Measurements from ENCODE around the gene KRI1. TPM values are rescaled to one million over a fixed set of nuclear protein-coding genes. Genes with fewer than 3 reads are reported as not detected.

KRI1 gene
- polyA plus RNA-seq, 3 donors: 3.9 to 21.0 (median 6.1) TPM

DNA sequence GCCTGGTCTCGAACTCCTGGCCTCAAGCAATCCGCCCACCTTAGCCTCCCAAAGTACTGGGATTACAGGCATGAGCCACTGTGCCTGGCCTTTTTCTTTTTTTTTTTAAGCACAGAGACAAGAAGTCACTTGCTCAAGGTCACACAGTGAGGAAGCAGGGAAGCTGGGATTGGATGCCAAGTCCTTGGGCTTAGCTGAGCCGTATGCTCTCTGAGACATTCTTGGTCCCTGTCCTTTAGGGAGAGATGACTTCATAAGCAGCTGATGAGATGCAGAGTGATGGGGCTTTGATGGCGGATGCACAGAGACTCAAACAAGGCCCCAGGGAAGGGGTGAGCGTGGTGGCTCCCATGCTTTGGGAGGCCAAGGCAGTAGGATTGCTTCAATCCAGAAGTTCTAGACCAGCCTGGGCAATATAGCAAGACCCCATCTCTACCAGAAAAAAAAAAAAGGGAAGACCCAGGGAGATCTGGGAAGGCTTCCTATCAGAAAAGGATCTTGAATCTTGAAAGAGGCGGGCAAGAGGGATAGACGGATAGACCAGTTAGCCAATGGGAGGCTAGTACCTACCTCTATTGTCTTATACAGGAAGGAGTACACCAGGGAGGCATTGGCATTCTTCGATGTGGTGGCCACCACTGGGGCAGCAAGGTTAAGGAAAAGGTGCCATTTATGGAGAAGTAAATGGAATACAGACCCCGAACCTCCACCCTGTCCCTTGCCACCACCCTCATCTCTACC lies 17.4 kb upstream of the KRI1 start:
- no peak overlapping the region for H3K9ac ChIP-seq (ENCODE audit: insufficient read depth, low read length, poor library complexity, severe bottlenecking)
- DNase-seq: no peak
- H3K27me3 ChIP-seq (ENCODE audit: control insufficient read depth in 2 of 2, insufficient read depth in 2 of 2, low read length in 2 of 2): peaks cover 2 to 13% of the 10 kb centered on the region in 2 donors
- no peak overlapping the region for H2AFZ ChIP-seq (ENCODE audit: insufficient read depth, low read depth, low read length, poor library complexity, severe bottlenecking)
- Mint-ChIP-seq H3K4me3 (no peak overlapping the region), H3K27me3 (ENCODE audit: low read depth in 3 of 3) (peaks cover 12 to 25% (median 18%) of the 10 kb centered on the region in 3 donors), H3K27ac (no peak overlapping the region), H3K9me3 (peaks cover 0 to 4% (median 3%) of the 10 kb centered on the region in 7 donors), H3K4me1 (peaks cover 16% of the 10 kb centered on the region), H3K36me3 (peaks cover 0 to 6% of the 10 kb centered on the region in 2 donors)
- H3K36me3 ChIP-seq (replicated peaks in 1 of 2; ENCODE audit: control insufficient read depth in 1 of 2, insufficient read depth in 2 of 2, low read length in 2 of 2): no peaks in the 10 kb centered on the region
- H3K79me2 ChIP-seq (ENCODE audit: insufficient read depth, low read length): no peaks in the 10 kb centered on the region
- H3K27ac ChIP-seq (ENCODE audit: low read depth in 1 of 2, low read length in 2 of 2): no peak overlapping the region
- intact Hi-C loops (cut with micrococcal nuclease): no loop called here
- no peaks in the 10 kb centered on the region for H3K9me3 ChIP-seq (replicated peaks in 1 of 2; ENCODE audit: control insufficient read depth in 1 of 2, insufficient read depth in 1 of 2, low read length in 2 of 2)
- TF ChIP-seq CTCF (IDR thresholded peaks at IDR 0.05): no peak
- 100% methylated on average over 2 of the region's 9 CpGs for WGBS (ENCODE audit: insufficient coverage)
- H3K4me3 ChIP-seq (replicated peaks in 1 of 3; ENCODE audit: low read depth in 2 of 3, low read length in 3 of 3): no peak overlapping the region
- H3K4me1 ChIP-seq (ENCODE audit: control insufficient read depth in 1 of 2, insufficient read depth in 2 of 2, low read length in 2 of 2): peaks cover 0 to 3% of the 10 kb centered on the region in 2 donors
- H3K4me2 ChIP-seq (replicated peaks; ENCODE audit: extremely low read depth, low read length, poor library complexity, severe bottlenecking): no peak overlapping the region
- no peaks in the 10 kb centered on the region for H4K20me1 ChIP-seq (ENCODE audit: insufficient read depth, low read length)

DNA sequence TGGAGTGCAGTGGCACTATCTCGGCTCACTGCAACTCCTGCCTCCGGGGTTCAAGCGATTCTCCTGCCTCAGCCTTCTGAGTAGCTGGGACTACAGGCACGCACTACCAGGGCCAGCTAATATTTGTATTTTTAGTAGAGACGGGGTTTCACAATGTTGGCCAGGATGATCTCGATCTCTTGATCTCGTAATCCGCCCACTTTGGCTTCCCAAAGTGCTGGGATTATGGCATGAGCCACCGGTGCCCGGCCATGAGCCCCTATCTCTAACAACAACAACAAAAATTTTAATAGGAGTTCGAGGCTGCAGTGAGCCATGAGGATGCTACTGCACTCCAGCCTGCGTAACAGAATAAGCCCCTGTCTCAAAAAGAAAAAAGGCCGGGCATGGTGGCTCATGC lies 16.3 kb upstream of the KRI1 start:
- no peaks in the 10 kb centered on the region for H3K36me3 ChIP-seq (replicated peaks in 1 of 2; ENCODE audit: control insufficient read depth in 1 of 2, insufficient read depth in 2 of 2, low read length in 2 of 2)
- Mint-ChIP-seq H3K27ac (no peak overlapping the region), H3K9me3 (no peaks in the 10 kb centered on the region)

More for the DNA sequence above, 16.3 kb upstream of the KRI1 start:
- TF ChIP-seq CTCF (IDR thresholded peaks at IDR 0.05): no peak
- H3K27me3 Mint-ChIP-seq (ENCODE audit: low read depth in 3 of 3): peaks cover 4 to 16% (median 11%) of the 10 kb centered on the region in 3 donors
- Histone ChIP-seq H3K4me2 (replicated peaks; ENCODE audit: extremely low read depth, low read length, poor library complexity, severe bottlenecking) (no peak overlapping the region), H3K27ac (ENCODE audit: low read depth in 1 of 2, low read length in 2 of 2) (no peak overlapping the region), H3K79me2 (ENCODE audit: insufficient read depth, low read length) (no peaks in the 10 kb centered on the region), H4K20me1 (ENCODE audit: insufficient read depth, low read length) (no peaks in the 10 kb centered on the region), H3K9me3 (replicated peaks in 1 of 2; ENCODE audit: control insufficient read depth in 1 of 2, insufficient read depth in 1 of 2, low read length in 2 of 2) (no peaks in the 10 kb centered on the region), H3K4me3 (replicated peaks in 1 of 3; ENCODE audit: low read depth in 2 of 3, low read length in 3 of 3) (no peak overlapping the region), H3K9ac (ENCODE audit: insufficient read depth, low read length, poor library complexity, severe bottlenecking) (no peak overlapping the region), H2AFZ (ENCODE audit: insufficient read depth, low read depth, low read length, poor library complexity, severe bottlenecking) (no peak overlapping the region), H3K27me3 (ENCODE audit: control insufficient read depth in 2 of 2, insufficient read depth in 2 of 2, low read length in 2 of 2) (peaks cover 0 to 3% of the 10 kb centered on the region in 2 donors), H3K4me1 (ENCODE audit: control insufficient read depth in 1 of 2, insufficient read depth in 2 of 2, low read length in 2 of 2) (peaks cover 0 to 3% of the 10 kb centered on the region in 2 donors)
- WGBS (ENCODE audit: insufficient coverage): 94% methylated on average over 9 of the region's 13 CpGs
- no peaks in the 10 kb centered on the region for H3K36me3 Mint-ChIP-seq
- H3K4me1 Mint-ChIP-seq: peaks cover 16% of the 10 kb centered on the region
- H3K4me3 Mint-ChIP-seq: no peak overlapping the region
- no peak for DNase-seq
- intact Hi-C loops (cut with micrococcal nuclease): no loop called here

Measured in CD14-positive monocyte (primary cell).